ENCODE data around the gene FBXL4.

- TF ChIP-seq CTCF (IDR thresholded peaks at IDR 0.05) (no peak), POLR2A (IDR thresholded peaks at IDR 0.05) (no peak)
Measured at GRCh38 chr6:98824162-98824901, 123.4 kb downstream of the FBXL4 start.

Data from esophagus squamous epithelium (tissue), 4 donors.